ENCODE data around the gene PIGQ.

Gene PIGQ

GRCh38 chr16:588639-588888 lies 18.8 kb downstream of the PIGQ start:
- peak overlapping the region; percentile 96 to 98 for H3K9ac ChIP-seq (ENCODE audit: low read depth in 1 of 2, low read length in 2 of 2)
- H3K27me3 ChIP-seq (ENCODE audit: control insufficient read depth in 2 of 2, insufficient read depth in 2 of 2, low read length in 2 of 2) = peaks cover 0 to 2% of the 10 kb centered on the region in 2 donors
- peaks cover 38 to 44% of the 10 kb centered on the region in 2 donors for H3K4me1 ChIP-seq (ENCODE audit: control insufficient read depth in 2 of 2, insufficient read depth in 2 of 2, low read length in 2 of 2)
- H3K9me3 ChIP-seq (ENCODE audit: control insufficient read depth in 2 of 2, low read length in 2 of 2) = no peaks in the 10 kb centered on the region
- H3K4me3 ChIP-seq (ENCODE audit: low read length in 2 of 2) = peak overlapping the region; percentile 70 to 89
- no peaks in the 10 kb centered on the region for H3K36me3 ChIP-seq (ENCODE audit: control insufficient read depth in 2 of 2, insufficient read depth in 2 of 2, low read length in 2 of 2)
- peak overlapping the region; percentile 97 to 98 for H3K27ac ChIP-seq (ENCODE audit: low read depth in 2 of 2, low read length in 2 of 2)

DNA sequence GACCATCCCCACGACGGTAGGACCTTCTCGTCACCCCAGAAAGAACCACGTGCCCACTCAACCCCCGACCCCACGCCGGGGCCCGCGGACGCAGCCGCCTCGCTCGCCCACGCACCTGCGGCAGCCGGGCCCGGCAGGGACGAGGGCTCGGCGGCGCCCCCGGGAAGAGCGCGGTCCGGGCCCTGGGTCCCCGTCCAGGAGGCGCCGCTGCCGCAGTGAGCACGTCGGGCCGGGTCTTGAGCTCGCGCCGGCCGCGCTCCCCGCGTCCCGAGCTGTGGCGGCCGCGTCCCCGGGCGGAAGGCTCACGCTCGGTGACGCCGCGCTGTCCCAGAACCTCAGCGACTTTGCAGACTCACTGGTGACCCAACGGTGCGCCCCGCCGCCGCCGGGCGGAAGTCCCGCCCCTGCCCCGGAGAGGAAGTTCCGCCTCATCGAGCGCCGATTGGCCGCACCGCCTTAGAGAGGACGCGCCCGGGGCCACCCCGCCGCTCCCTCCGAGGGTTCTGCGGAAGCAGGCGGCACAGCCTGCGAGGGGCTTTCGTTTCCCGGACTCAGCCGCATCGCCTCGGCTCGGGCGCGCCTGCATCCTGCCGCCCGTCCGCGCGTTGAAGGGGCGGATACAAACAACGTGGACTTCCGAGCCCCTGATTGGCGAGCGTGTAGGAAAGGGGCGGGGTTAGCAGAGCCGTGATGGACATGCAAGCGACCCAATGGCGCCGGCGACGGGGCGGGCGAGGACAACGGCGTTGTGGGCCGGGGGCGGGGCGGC lies 19.3 kb downstream of the PIGQ start:
- Histone ChIP-seq H3K4me1 (ENCODE audit: control insufficient read depth in 2 of 2, insufficient read depth in 2 of 2, low read length in 2 of 2) (peaks cover 43 to 49% of the 10 kb centered on the region in 2 donors), H3K4me3 (ENCODE audit: low read length in 2 of 2) (peak overlapping the region; percentile 70 to 89), H3K36me3 (ENCODE audit: control insufficient read depth in 2 of 2, insufficient read depth in 2 of 2, low read length in 2 of 2) (no peaks in the 10 kb centered on the region), H3K27ac (ENCODE audit: low read depth in 2 of 2, low read length in 2 of 2) (peak overlapping the region; percentile 97 to 98), H3K9ac (ENCODE audit: low read depth in 1 of 2, low read length in 2 of 2) (peak overlapping the region; percentile 96 to 98), H3K27me3 (ENCODE audit: control insufficient read depth in 2 of 2, insufficient read depth in 2 of 2, low read length in 2 of 2) (peaks cover 0 to 2% of the 10 kb centered on the region in 2 donors), H3K9me3 (ENCODE audit: control insufficient read depth in 2 of 2, low read length in 2 of 2) (no peaks in the 10 kb centered on the region)

DNA sequence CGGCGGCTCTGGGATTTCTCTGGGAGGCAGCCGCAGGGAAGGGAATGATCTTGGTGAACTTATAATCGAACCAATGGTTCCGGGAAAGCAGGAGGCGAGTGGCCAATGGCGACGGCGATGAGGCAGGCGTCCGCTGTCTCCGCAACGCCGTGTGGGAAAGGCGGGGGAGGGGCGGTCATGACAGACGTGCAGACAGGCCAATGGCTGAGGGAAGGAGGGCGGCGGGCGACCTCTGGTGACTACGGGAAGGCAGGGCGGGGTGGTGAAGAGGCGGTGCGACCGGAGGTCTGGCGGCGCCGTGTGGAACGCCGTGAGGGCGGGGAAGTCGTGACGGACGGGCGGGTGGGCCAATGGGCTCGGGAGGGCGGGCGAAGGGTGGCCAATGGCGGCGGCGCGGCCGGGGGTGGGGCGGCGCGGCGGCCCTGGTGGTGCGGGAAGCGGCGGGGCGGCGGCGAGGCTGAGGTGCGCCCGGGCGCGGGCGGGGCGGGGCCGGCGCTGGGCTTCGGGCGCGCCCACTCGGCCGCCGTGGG lies 20.0 kb downstream of the PIGQ start, which contains the start of gene RAB40C:
Gene RAB40C, plus strand, starts transcription at position 409 of the 530 bp plus-strand sequence. CDS start 226 bp downstream, outside the sequence.
- Histone ChIP-seq H3K27me3 (ENCODE audit: control insufficient read depth in 2 of 2, insufficient read depth in 2 of 2, low read length in 2 of 2) (peaks cover 0 to 2% of the 10 kb centered on the region in 2 donors), H3K4me3 (ENCODE audit: low read length in 2 of 2) (peak within 1 kb of the TSS; percentile 89 to 95), H3K36me3 (ENCODE audit: control insufficient read depth in 2 of 2, insufficient read depth in 2 of 2, low read length in 2 of 2) (no peaks in the 10 kb centered on the region), H3K9ac (ENCODE audit: low read depth in 1 of 2, low read length in 2 of 2) (peak within 1 kb of the TSS; percentile 96 to 98), H3K4me1 (ENCODE audit: control insufficient read depth in 2 of 2, insufficient read depth in 2 of 2, low read length in 2 of 2) (peaks cover 50 to 55% of the 10 kb centered on the region in 2 donors), H3K9me3 (ENCODE audit: control insufficient read depth in 2 of 2, low read length in 2 of 2) (no peaks in the 10 kb centered on the region), H3K27ac (ENCODE audit: low read depth in 2 of 2, low read length in 2 of 2) (peak within 1 kb of the TSS; percentile 97 to 98)

GRCh38 chr16:590188-590814 lies 20.5 kb downstream of the PIGQ start:
- peaks cover 55 to 58% of the 10 kb centered on the region in 2 donors for H3K4me1 ChIP-seq (ENCODE audit: control insufficient read depth in 2 of 2, insufficient read depth in 2 of 2, low read length in 2 of 2)
- H3K27me3 ChIP-seq (ENCODE audit: control insufficient read depth in 2 of 2, insufficient read depth in 2 of 2, low read length in 2 of 2) = peaks cover 0 to 2% of the 10 kb centered on the region in 2 donors
- H3K27ac ChIP-seq (ENCODE audit: low read depth in 2 of 2, low read length in 2 of 2) = peak overlapping the region; percentile 92 to 96

GRCh38 chr16:590815-591200 lies 21.0 kb downstream of the PIGQ start:
- Histone ChIP-seq H3K27me3 (ENCODE audit: control insufficient read depth in 2 of 2, insufficient read depth in 2 of 2, low read length in 2 of 2) (peaks cover 0 to 2% of the 10 kb centered on the region in 2 donors), H3K9me3 (ENCODE audit: control insufficient read depth in 2 of 2, low read length in 2 of 2) (no peaks in the 10 kb centered on the region), H3K27ac (ENCODE audit: low read depth in 2 of 2, low read length in 2 of 2) (peak overlapping the region; percentile 92 to 96), H3K4me1 (ENCODE audit: control insufficient read depth in 2 of 2, insufficient read depth in 2 of 2, low read length in 2 of 2) (peaks cover 56 to 58% of the 10 kb centered on the region in 2 donors), H3K36me3 (ENCODE audit: control insufficient read depth in 2 of 2, insufficient read depth in 2 of 2, low read length in 2 of 2) (peaks cover 0 to under 1% of the 10 kb centered on the region in 2 donors), H3K9ac (ENCODE audit: low read depth in 1 of 2, low read length in 2 of 2) (peak overlapping the region; percentile 92 to 98), H3K4me3 (ENCODE audit: low read length in 2 of 2) (peak overlapping the region; percentile 88 to 95)

More at GRCh38 chr16:590188-590814, 20.5 kb downstream of the PIGQ start:
- H3K9ac ChIP-seq (ENCODE audit: low read depth in 1 of 2, low read length in 2 of 2) = peak overlapping the region; percentile 92 to 98
- no peaks in the 10 kb centered on the region for H3K36me3 ChIP-seq (ENCODE audit: control insufficient read depth in 2 of 2, insufficient read depth in 2 of 2, low read length in 2 of 2)
- H3K9me3 ChIP-seq (ENCODE audit: control insufficient read depth in 2 of 2, low read length in 2 of 2) = no peaks in the 10 kb centered on the region
- H3K4me3 ChIP-seq (ENCODE audit: low read length in 2 of 2) = peak overlapping the region; percentile 88 to 95

DNA sequence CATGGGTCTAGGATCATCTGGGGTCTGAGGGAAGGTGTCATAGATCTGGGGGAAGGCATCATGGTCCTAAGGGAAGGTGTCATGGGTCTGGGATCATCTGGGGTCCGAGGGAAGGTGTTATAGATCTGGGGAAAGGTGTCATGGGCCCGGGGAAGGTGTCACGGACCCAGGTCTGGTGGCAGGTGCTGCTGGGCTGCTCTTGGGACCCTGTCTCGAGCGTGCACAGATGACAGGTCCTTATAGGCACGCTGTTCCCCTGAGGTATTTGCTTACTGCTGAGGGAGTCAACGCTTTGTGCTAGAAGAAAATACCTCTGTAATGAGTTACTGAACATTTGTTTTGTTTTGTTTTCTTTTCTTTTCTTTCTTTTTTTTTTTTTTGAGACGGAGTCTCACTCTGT lies 21.5 kb downstream of the PIGQ start:
- H3K4me3 ChIP-seq (ENCODE audit: low read length in 2 of 2) = peak overlapping the region; percentile 88 to 95
- H3K9me3 ChIP-seq (ENCODE audit: control insufficient read depth in 2 of 2, low read length in 2 of 2) = no peaks in the 10 kb centered on the region
- peaks cover 0 to 2% of the 10 kb centered on the region in 2 donors for H3K27me3 ChIP-seq (ENCODE audit: control insufficient read depth in 2 of 2, insufficient read depth in 2 of 2, low read length in 2 of 2)
- H3K9ac ChIP-seq (ENCODE audit: low read depth in 1 of 2, low read length in 2 of 2) = peak overlapping the region; percentile 92 to 98
- peak overlapping the region; percentile 92 to 96 for H3K27ac ChIP-seq (ENCODE audit: low read depth in 2 of 2, low read length in 2 of 2)
- peaks cover 56 to 58% of the 10 kb centered on the region in 2 donors for H3K4me1 ChIP-seq (ENCODE audit: control insufficient read depth in 2 of 2, insufficient read depth in 2 of 2, low read length in 2 of 2)
- peaks cover 0 to 4% of the 10 kb centered on the region in 2 donors for H3K36me3 ChIP-seq (ENCODE audit: control insufficient read depth in 2 of 2, insufficient read depth in 2 of 2, low read length in 2 of 2)

DNA sequence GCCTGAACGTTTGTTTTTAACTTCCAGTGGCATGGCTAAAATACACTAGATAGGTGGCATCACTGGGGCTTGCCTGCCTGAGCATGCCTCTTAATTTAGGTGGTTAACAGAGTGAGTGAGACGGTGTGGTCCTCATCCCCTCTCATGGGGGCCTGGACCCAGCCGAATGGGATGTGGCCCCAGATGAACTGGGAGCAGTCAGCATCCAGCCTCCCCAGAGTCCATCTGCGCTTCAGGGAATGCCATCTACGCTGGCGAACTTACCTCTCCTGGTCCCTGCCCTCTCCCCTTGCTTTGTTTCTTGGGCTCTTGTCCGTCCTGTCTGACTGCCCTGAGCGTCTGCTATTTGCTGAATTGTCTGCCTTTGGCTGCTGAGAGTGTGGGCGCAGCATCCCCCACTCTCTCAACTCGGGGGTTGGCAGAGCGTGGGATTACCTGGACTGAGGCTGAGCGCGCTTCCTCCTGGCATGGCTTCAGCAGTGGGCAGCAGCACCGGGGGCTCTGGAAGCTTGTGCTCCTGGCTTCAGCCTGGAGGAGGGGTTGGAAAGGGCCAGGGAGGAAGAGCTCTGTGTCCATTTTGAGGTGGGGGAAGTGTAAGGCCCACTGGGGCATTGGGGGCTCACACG lies 22.2 kb downstream of the PIGQ start:
- Histone ChIP-seq H3K27ac (ENCODE audit: low read depth in 2 of 2, low read length in 2 of 2) (peak overlapping the region; percentile 92 to 96), H3K9me3 (ENCODE audit: control insufficient read depth in 2 of 2, low read length in 2 of 2) (no peaks in the 10 kb centered on the region), H3K27me3 (ENCODE audit: control insufficient read depth in 2 of 2, insufficient read depth in 2 of 2, low read length in 2 of 2) (no peaks in the 10 kb centered on the region), H3K4me3 (ENCODE audit: low read length in 2 of 2) (peak overlapping the region; percentile 41 to 61), H3K4me1 (ENCODE audit: control insufficient read depth in 2 of 2, insufficient read depth in 2 of 2, low read length in 2 of 2) (peaks cover 56% of the 10 kb centered on the region in 2 donors), H3K9ac (ENCODE audit: low read depth in 1 of 2, low read length in 2 of 2) (peak overlapping the region; percentile 66 to 98), H3K36me3 (ENCODE audit: control insufficient read depth in 2 of 2, insufficient read depth in 2 of 2, low read length in 2 of 2) (peaks cover 0 to 9% of the 10 kb centered on the region in 2 donors)

DNA sequence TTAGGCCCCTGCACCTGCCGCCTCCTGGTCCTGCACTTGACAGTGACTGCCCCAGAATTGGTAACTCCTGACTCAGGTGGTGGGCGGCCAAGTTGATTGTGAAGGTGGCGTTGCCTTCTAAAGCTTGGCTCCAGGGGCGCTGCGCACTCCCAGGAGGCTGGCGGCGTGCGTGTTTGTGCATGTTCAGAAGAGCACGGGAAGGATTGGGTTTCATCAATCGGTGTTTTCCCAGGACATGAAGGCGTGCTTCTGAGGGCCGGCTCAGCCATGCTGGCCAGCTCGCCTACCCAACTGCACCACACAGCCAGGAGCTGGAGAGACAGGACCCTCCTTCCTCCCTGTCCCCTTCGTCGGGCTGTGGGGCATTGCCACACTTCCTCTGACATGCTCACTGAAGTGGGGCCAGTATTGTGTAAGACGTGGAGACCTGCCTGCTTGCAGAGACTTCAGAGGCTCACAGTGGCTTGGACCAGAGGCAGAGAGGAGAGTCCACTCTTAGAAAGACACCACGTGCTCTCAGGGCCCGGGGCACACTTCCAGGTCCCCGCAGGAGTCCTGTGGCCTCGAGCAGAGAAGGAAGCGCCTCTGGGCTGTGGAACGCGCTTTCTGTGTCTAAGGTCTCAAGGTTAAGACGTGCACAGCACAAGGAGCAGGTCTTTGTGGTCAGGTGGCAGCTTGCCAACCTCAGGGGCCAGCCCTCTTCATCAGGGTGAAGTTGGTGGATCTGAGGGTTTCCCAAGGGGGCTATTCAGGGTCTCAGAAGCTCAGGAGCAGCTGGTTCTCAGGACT lies 22.9 kb downstream of the PIGQ start:
- peaks cover 51 to 54% of the 10 kb centered on the region in 2 donors for H3K4me1 ChIP-seq (ENCODE audit: control insufficient read depth in 2 of 2, insufficient read depth in 2 of 2, low read length in 2 of 2)
- H3K27ac ChIP-seq (ENCODE audit: low read depth in 2 of 2, low read length in 2 of 2) = peak overlapping the region; percentile 92 to 96
- H3K36me3 ChIP-seq (ENCODE audit: control insufficient read depth in 2 of 2, insufficient read depth in 2 of 2, low read length in 2 of 2) = peaks cover 0 to 9% of the 10 kb centered on the region in 2 donors
- H3K4me3 ChIP-seq (ENCODE audit: low read length in 2 of 2) = peak overlapping the region; percentile 41 to 61
- peak overlapping the region; percentile 66 to 98 for H3K9ac ChIP-seq (ENCODE audit: low read depth in 1 of 2, low read length in 2 of 2)
- no peaks in the 10 kb centered on the region for H3K27me3 ChIP-seq (ENCODE audit: control insufficient read depth in 2 of 2, insufficient read depth in 2 of 2, low read length in 2 of 2)
- no peaks in the 10 kb centered on the region for H3K9me3 ChIP-seq (ENCODE audit: control insufficient read depth in 2 of 2, low read length in 2 of 2)

DNA sequence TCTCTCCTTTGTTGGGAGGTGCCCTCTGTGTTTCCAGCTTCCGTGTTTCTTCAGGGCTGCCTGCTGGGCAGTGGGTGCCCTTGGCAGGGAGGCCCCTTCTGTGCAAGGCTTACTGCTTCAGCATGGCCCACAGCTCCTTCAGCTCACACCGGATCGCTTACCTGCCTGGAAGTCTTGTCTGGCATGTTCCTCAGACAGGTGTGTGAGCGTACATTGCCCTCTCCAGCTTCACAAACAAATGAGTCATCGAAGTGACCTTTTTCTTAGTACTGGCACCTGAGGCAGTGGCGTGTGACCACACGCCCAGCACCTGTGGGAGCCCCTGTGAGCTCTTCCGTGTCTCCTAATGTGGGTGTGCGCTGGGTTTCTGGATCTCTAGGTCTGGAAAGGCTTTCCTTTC lies 23.6 kb downstream of the PIGQ start:
- Histone ChIP-seq H3K27ac (ENCODE audit: low read depth in 2 of 2, low read length in 2 of 2) (peak overlapping the region; percentile 92 to 96), H3K9ac (ENCODE audit: low read depth in 1 of 2, low read length in 2 of 2) (peak overlapping the region; percentile 66 to 98), H3K27me3 (ENCODE audit: control insufficient read depth in 2 of 2, insufficient read depth in 2 of 2, low read length in 2 of 2) (no peaks in the 10 kb centered on the region), H3K4me3 (ENCODE audit: low read length in 2 of 2) (peak overlapping the region; percentile 54 to 61), H3K9me3 (ENCODE audit: control insufficient read depth in 2 of 2, low read length in 2 of 2) (no peaks in the 10 kb centered on the region), H3K36me3 (ENCODE audit: control insufficient read depth in 2 of 2, insufficient read depth in 2 of 2, low read length in 2 of 2) (peaks cover 0 to 9% of the 10 kb centered on the region in 2 donors), H3K4me1 (ENCODE audit: control insufficient read depth in 2 of 2, insufficient read depth in 2 of 2, low read length in 2 of 2) (peaks cover 46 to 47% of the 10 kb centered on the region in 2 donors)
